HepG2 (cell line): ENCODE measurements around the gene ST14. TPM values are rescaled to one million over a fixed set of nuclear protein-coding genes. Genes with fewer than 3 reads are reported as not detected.

Experiments
- CREB3 ChIP-seq: sonication (generic); formaldehyde crosslinking; IDR thresholded peaks from 2 replicates; pipeline ENCODE4 v1.5.0; 2020; ENCODE audit warnings: missing genetic modification reagents
- GATAD2A ChIP-seq: IDR thresholded peaks from 2 replicates; pipeline ENCODE4 v1.6.1; 2016
- GPBP1L1 ChIP-seq: sonication (generic); formaldehyde crosslinking; IDR thresholded peaks from 2 replicates; pipeline ENCODE4 v1.5.0; 2020; ENCODE audit warnings: mild to moderate bottlenecking, missing genetic modification reagents
- KIAA2018 ChIP-seq: sonication (generic); formaldehyde crosslinking; IDR thresholded peaks from 2 replicates; pipeline ENCODE4 v1.5.0; 2020; ENCODE audit warnings: mild to moderate bottlenecking, missing genetic modification reagents, borderline replicate concordance
- MYPOP ChIP-seq: sonication (generic); formaldehyde crosslinking; IDR thresholded peaks from 2 replicates; pipeline ENCODE4 v1.8.1; 2023; ENCODE audit warnings: mild to moderate bottlenecking, moderate library complexity, missing genetic modification reagents
- NFE2 ChIP-seq: sonication (generic); formaldehyde crosslinking; IDR thresholded peaks from 2 replicates; pipeline ENCODE4 v1.4.0; 2020; ENCODE audit warnings: missing genetic modification reagents
- POLR2AphosphoS5 ChIP-seq: IDR thresholded peaks from 2 replicates; pipeline ENCODE4 v1.6.1; 2012; ENCODE audit warnings: low read depth, low read length
- PREB ChIP-seq: sonication (generic); formaldehyde crosslinking; IDR thresholded peaks from 2 replicates; pipeline ENCODE4 v1.4.0; 2020; ENCODE audit warnings: missing genetic modification reagents
- RBM22 ChIP-seq: fragments of 200-400 bp; formaldehyde crosslinking; optimal IDR thresholded peaks from 2 replicates; pipeline ENCODE3; 2017; ENCODE audit warnings: mild to moderate bottlenecking, low read length, moderate library complexity
- TBX2 ChIP-seq: sonication (generic); formaldehyde crosslinking; IDR thresholded peaks from 2 replicates; pipeline ENCODE4 v1.5.0; 2020; ENCODE audit warnings: missing genetic modification reagents, mild to moderate bottlenecking, borderline replicate concordance
- ZFP82 ChIP-seq: sonication (generic); formaldehyde crosslinking; IDR thresholded peaks from 2 replicates; pipeline ENCODE4 v1.5.1; 2020; ENCODE audit warnings: mild to moderate bottlenecking, missing genetic modification reagents, borderline replicate concordance
- ZNF296 ChIP-seq: sonication (generic); formaldehyde crosslinking; conservative IDR thresholded peaks from 2 replicates; pipeline ENCODE4 v1.5.0; 2020; ENCODE audit warnings: mild to moderate bottlenecking, missing genetic modification reagents
- ZNF431 ChIP-seq: sonication (generic); formaldehyde crosslinking; IDR thresholded peaks from 2 replicates; pipeline ENCODE4 v1.9.0; 2022; ENCODE audit warnings: missing genetic modification reagents, low read depth, mild to moderate bottlenecking, borderline replicate concordance
- ZNF543 ChIP-seq: sonication (generic); formaldehyde crosslinking; IDR thresholded peaks from 2 replicates; pipeline ENCODE4 v1.4.0; 2020; ENCODE audit warnings: mild to moderate bottlenecking, missing genetic modification reagents
- ZNF768 ChIP-seq: sonication (generic); formaldehyde crosslinking; IDR thresholded peaks from 2 replicates; pipeline ENCODE4 v1.4.0; 2020; ENCODE audit warnings: missing genetic modification reagents
- ZNF776 ChIP-seq: sonication (generic); formaldehyde crosslinking; IDR thresholded peaks from 2 replicates; pipeline ENCODE4 v1.4.0; 2020; ENCODE audit warnings: mild to moderate bottlenecking, missing genetic modification reagents
- ZNF883 ChIP-seq: sonication (generic); formaldehyde crosslinking; IDR thresholded peaks from 2 replicates; pipeline ENCODE4 v1.5.1; 2020; ENCODE audit warnings: mild to moderate bottlenecking, missing genetic modification reagents; ENCODE audit errors: not compliant biosample characterization
- polyA plus RNA-seq, 8 experiments: library from polyadenylated mRNA; depleted of rRNA in 3 of 8; stranded (reverse) in 7 of 8; unstranded in 1 of 8; fragments of >200 nt; fragmentation: Illumina TruSeq in 4 of 8; extraction: Trizol in 4 of 8; gene quantifications; 2 replicates each; pipeline versions ENCODE4 v1.2.1 to v1.2.3, GENCODE V29; 2011 to 2016; ENCODE audit warnings: low read depth in 4 of 8, missing spikeins in 1 of 8, mixed read lengths in 1 of 8; ENCODE audit not compliant: insufficient read depth in 1 of 8
- total RNA-seq, 5 experiments: library from RNA; depleted of rRNA; stranded (reverse); fragments of >200 nt; fragmentation: Illumina TruSeq; extraction: Trizol; gene quantifications; 2 replicates each; pipeline ENCODE4 v1.2.3, GENCODE V29; 2016; ENCODE audit warnings: low read depth in 1 of 5

The ST14 gene
- total and polyA plus RNA-seq, 2 of the 13 experiments (the other 11 are each of a cell fraction or from before 2014, with no cell fraction given) = 0.88 to 1.4 TPM

GRCh38 chr11:130145975-130146776 is 13.4 kb upstream of the ST14 start (continued):
- TF ChIP-seq KIAA2018 (no peak), ZNF776 (CRISPR knock-in tag) (no peak), POLR2AphosphoS5 (no peak), RBM22 (peak; percentile 65), PREB (CRISPR knock-in tag) (no peak), ZNF431 (CRISPR knock-in tag) (no peak), ZNF543 (CRISPR knock-in tag) (no peak), GATAD2A (CRISPR knock-in tag) (0 out of 2 replicates have a peak, but pooled peaks have one; percentile 9), NFE2 (CRISPR knock-in tag) (no peak), MYPOP (CRISPR knock-in tag) (no peak), TBX2 (no peak), ZNF768 (no peak), ZNF296 (no peak), ZFP82 (CRISPR knock-in tag) (no peak), GPBP1L1 (CRISPR knock-in tag) (no peak), ZNF883 (CRISPR knock-in tag) (no peak), CREB3 (CRISPR knock-in tag) (no peak)
